Suprapubic skin (tissue), 4 donors: ENCODE data around the gene JUNB. TPM values are rescaled to one million over a fixed set of nuclear protein-coding genes. Genes with fewer than 3 reads are reported as not detected.

Experiments used
- DNase-seq, 2 donors: peaks; one replicate each; pipeline ENCODE4 v3.0.0-alpha.2; 2019; ENCODE audit warnings: low spot score in 2 of 2
- H3K27ac ChIP-seq: fragments of 200-600 bp; sonication (generic); one replicate; pipeline ENCODE4 v1.5.1; 2019
- H3K27me3 ChIP-seq: fragments of 200-600 bp; sonication (generic); one replicate; pipeline ENCODE4 v1.5.1; 2019
- H3K36me3 ChIP-seq: fragments of 200-600 bp; sonication (generic); one replicate; pipeline ENCODE4 v1.5.1; 2019
- H3K4me1 ChIP-seq: fragments of 200-600 bp; sonication (generic); one replicate; pipeline ENCODE4 v1.5.1; 2019
- H3K4me3 ChIP-seq: fragments of 200-600 bp; sonication (generic); one replicate; pipeline ENCODE4 v1.5.1; 2019; ENCODE audit warnings: mild to moderate bottlenecking
- H3K9me3 ChIP-seq: fragments of 200-600 bp; sonication (generic); one replicate; pipeline ENCODE4 v1.5.1; 2019
- EP300 ChIP-seq: sonication (generic); formaldehyde crosslinking; IDR thresholded peaks from one replicate; pipeline ENCODE4 v1.6.1; 2017; ENCODE audit warnings: antibody characterized with exemption
- POLR2A ChIP-seq, 2 donors: fragments of 450-650 bp; IDR thresholded peaks; one replicate each; pipeline ENCODE4 v1.6.1; 2017; ENCODE audit warnings: antibody characterized with exemption in 2 of 2, mild to moderate bottlenecking in 2 of 2, moderate library complexity in 2 of 2
- POLR2AphosphoS5 ChIP-seq, 3 donors: sonication (generic); formaldehyde crosslinking; IDR thresholded peaks; one replicate each; pipeline ENCODE4 v1.6.1; 2017; ENCODE audit warnings: antibody characterized with exemption in 3 of 3
- whole genome bisulfite sequencing: methylation state at CpG from one replicate; pipeline ENCODE4 v1.1.5; 2018; 5-methylcytosine and 5-hydroxymethylcytosine counted together
- total RNA-seq, 4 donors: library from RNA; depleted of rRNA; stranded (reverse); fragments of >200 nt; gene quantifications; one replicate each; pipeline ENCODE4 v1.1.0, GENCODE V29; 2016
- TF ChIP-seq, protein P1 (sequence below), 2 donors: fragments of 200-600 bp in 1 of 2; fragments of 450-650 bp in 1 of 2; sonication (generic) in 1 of 2; IDR thresholded peaks; one replicate each; pipeline ENCODE4 v1.5.1; 2016 to 2019; ENCODE audit warnings: antibody characterized with exemption in 2 of 2, mild to moderate bottlenecking in 1 of 2, moderate library complexity in 1 of 2

The JUNB gene
- total RNA-seq, 4 donors from 2014 or later: 687 to 2,027 (median 1,088) TPM

DNA sequence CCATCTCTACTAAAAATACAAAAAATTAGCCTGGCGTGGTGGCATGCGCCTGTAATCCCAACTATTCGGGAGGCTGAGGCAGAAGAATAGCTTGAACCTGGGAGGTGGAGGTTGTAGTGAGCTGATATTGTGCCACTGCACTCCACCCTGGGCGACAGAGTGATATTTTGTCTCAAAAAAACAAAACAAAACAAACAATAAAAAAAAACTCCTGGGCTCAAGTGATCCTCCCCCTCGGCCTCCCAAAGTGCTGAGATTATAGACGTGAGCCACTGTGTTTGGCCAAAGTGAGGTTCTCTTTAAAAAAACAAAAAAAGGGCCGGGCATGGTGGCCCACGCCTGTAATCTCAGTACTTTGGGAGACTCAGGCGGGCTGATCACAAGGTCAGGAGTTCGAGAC is 3.8 kb upstream of the JUNB start:
- peak overlapping the region; percentile 97 for H3K27ac ChIP-seq
- DNase-seq: no peak
- peaks cover 80% of the 10 kb centered on the region for H3K4me1 ChIP-seq
- H3K36me3 ChIP-seq: no peaks in the 10 kb centered on the region
- no peaks in the 10 kb centered on the region for H3K27me3 ChIP-seq
- 70% methylated on average over 10 of the region's 10 CpGs for WGBS
- no peak overlapping the region for H3K4me3 ChIP-seq
- H3K9me3 ChIP-seq: no peaks in the 10 kb centered on the region
- TF ChIP-seq EP300 (no peak), POLR2A (IDR thresholded peaks at IDR 0.05) (no peak), POLR2AphosphoS5 (IDR thresholded peaks at IDR 0.05) (no peak)
- TF ChIP-seq, protein P1, sequence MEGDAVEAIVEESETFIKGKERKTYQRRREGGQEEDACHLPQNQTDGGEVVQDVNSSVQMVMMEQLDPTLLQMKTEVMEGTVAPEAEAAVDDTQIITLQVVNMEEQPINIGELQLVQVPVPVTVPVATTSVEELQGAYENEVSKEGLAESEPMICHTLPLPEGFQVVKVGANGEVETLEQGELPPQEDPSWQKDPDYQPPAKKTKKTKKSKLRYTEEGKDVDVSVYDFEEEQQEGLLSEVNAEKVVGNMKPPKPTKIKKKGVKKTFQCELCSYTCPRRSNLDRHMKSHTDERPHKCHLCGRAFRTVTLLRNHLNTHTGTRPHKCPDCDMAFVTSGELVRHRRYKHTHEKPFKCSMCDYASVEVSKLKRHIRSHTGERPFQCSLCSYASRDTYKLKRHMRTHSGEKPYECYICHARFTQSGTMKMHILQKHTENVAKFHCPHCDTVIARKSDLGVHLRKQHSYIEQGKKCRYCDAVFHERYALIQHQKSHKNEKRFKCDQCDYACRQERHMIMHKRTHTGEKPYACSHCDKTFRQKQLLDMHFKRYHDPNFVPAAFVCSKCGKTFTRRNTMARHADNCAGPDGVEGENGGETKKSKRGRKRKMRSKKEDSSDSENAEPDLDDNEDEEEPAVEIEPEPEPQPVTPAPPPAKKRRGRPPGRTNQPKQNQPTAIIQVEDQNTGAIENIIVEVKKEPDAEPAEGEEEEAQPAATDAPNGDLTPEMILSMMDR (IDR thresholded peaks at IDR 0.05): no peak

- TF ChIP-seq POLR2A (IDR thresholded peaks at IDR 0.05) (no peak), EP300 (no peak), POLR2AphosphoS5 (IDR thresholded peaks at IDR 0.05) (no peak)
- TF ChIP-seq, protein P1 (IDR thresholded peaks at IDR 0.05): no peak
- WGBS: 33% methylated on average over 4 of the region's 4 CpGs
- H3K4me3 ChIP-seq: peak overlapping the region; percentile 88
- no peaks in the 10 kb centered on the region for H3K27me3 ChIP-seq
- no peaks in the 10 kb centered on the region for H3K36me3 ChIP-seq
- H3K4me1 ChIP-seq: peaks cover 73% of the 10 kb centered on the region
- peak overlapping the region; percentile 97 for H3K27ac ChIP-seq
- no peak for DNase-seq
- no peaks in the 10 kb centered on the region for H3K9me3 ChIP-seq
Observed at GRCh38 chr19:12788042-12788681, 3.1 kb upstream of the JUNB start.

DNA sequence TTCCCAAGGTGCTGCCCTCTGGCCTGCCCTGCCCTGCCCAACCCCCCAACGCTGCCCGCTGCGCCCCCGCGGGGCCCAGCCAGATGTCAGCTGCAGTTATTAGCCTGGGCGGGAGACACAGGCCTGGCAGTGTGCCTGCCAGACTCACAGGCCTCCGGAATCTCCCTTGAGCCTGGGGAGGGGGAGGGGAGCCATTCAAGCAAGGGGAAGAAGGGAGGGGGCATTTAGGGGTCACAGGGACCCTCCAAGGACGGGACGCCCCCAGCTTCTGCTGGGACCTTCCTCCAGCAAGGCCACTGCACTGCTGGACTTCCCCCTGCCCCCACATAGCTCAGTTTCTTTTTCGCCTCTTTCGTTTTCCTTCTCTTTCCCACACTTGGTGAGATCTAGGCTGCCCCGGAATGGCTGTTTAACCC is 2.6 kb upstream of the JUNB start:
- DNase-seq: peak in 1 of 2 donors; percentile 90
- 1% methylated on average over 11 of the region's 12 CpGs for WGBS
- no peaks in the 10 kb centered on the region for H3K9me3 ChIP-seq
- TF ChIP-seq, protein P1 (IDR thresholded peaks at IDR 0.05): no peak
- TF ChIP-seq POLR2A (IDR thresholded peaks at IDR 0.05) (peak in 1 of 2 donors; percentile 20), POLR2AphosphoS5 (IDR thresholded peaks at IDR 0.05) (no peak), EP300 (no peak)
- no peaks in the 10 kb centered on the region for H3K27me3 ChIP-seq
- peak overlapping the region; percentile 88 for H3K4me3 ChIP-seq
- peaks cover 69% of the 10 kb centered on the region for H3K4me1 ChIP-seq
- H3K36me3 ChIP-seq: no peaks in the 10 kb centered on the region
- H3K27ac ChIP-seq: peak overlapping the region; percentile 97

- Histone ChIP-seq H3K9me3 (no peaks in the 10 kb centered on the region), H3K27ac (peak overlapping the region; percentile 97), H3K36me3 (no peaks in the 10 kb centered on the region), H3K27me3 (no peaks in the 10 kb centered on the region), H3K4me1 (peaks cover 69% of the 10 kb centered on the region), H3K4me3 (peak overlapping the region; percentile 88)
- TF ChIP-seq POLR2AphosphoS5 (IDR thresholded peaks at IDR 0.05) (no peak), POLR2A (IDR thresholded peaks at IDR 0.05) (peak in 1 of 2 donors; percentile 16)
- DNase-seq: peak in 1 of 2 donors; percentile 79
- WGBS: 1% methylated on average over 7 of the region's 46 CpGs
Observed at GRCh38 chr19:12789098-12789903, 2.0 kb upstream of the JUNB start.

GRCh38 chr19:12789904-12790619 is 1.2 kb upstream of the JUNB start:
- Histone ChIP-seq H3K27ac (peak overlapping the region; percentile 97), H3K4me3 (peak overlapping the region; percentile 88), H3K9me3 (no peaks in the 10 kb centered on the region), H3K27me3 (no peaks in the 10 kb centered on the region), H3K4me1 (peaks cover 69% of the 10 kb centered on the region), H3K36me3 (no peaks in the 10 kb centered on the region)
- under 1% methylated on average over 15 of the region's 56 CpGs for WGBS
- DNase-seq: peak; percentile 97 to 98
- TF ChIP-seq POLR2AphosphoS5 (IDR thresholded peaks at IDR 0.05): peak; percentile 60 to 97 (median 92)
- TF ChIP-seq EP300: no peak
- TF ChIP-seq, protein P1 (IDR thresholded peaks at IDR 0.05): no peak
- peak in 1 of 2 donors; percentile 75 for TF ChIP-seq POLR2A (IDR thresholded peaks at IDR 0.05)
